Thyroid gland (tissue), 4 donors: ENCODE data around the gene MYLK3.

Source experiments
- CTCF ChIP-seq, 6 experiments: fragments of 200-600 bp in 3 of 6; fragments of 450-650 bp in 3 of 6; sonication (generic) in 3 of 6; IDR thresholded peaks; one replicate each; pipeline ENCODE4 v1.5.1; 2016 to 2019; ENCODE audit warnings: antibody characterized with exemption in 6 of 6, mild to moderate bottlenecking in 2 of 6, inconsistent platforms in 1 of 6, moderate library complexity in 1 of 6
- POLR2A ChIP-seq, 2 donors: fragments of 450-650 bp; IDR thresholded peaks; one replicate each; pipeline ENCODE4 v1.6.1; 2017; ENCODE audit warnings: antibody characterized with exemption in 2 of 2, mild to moderate bottlenecking in 2 of 2, moderate library complexity in 1 of 2

- TF ChIP-seq POLR2A (IDR thresholded peaks at IDR 0.05) (no peak), CTCF (IDR thresholded peaks at IDR 0.05) (no peak)
Observed at GRCh38 chr16:46690281-46691178, 57.6 kb downstream of the MYLK3 start.
